Hematopoietic multipotent progenitor cell treated with erythropoietin and hydrocortisone succinate and interleukin-3 and kit ligand, for 6 days (in vitro differentiated cells): ENCODE data around the gene CES2.
"Not testable (repeated sequence)": the region's sequence is repeated elsewhere in the genome, so short reads cannot be mapped to it uniquely, and the experiment has no call there.

ENCODE experiments used
- DNase-seq: peaks from one replicate; pipeline ENCODE4 v3.0.0-alpha.2; 2015

The CES2 gene

GRCh38 chr16:66991545-66992077 lies 56.3 kb downstream of the CES2 start:
- DNase-seq = no peak

- not testable (repeated sequence) for DNase-seq
These were observed 58.2 kb downstream of the CES2 start for GRCh38 chr16:66993558-66993957.
